ENCODE measurements around the gene MUC4.
A peak's percentile ranks its signal among the peaks of the same experiment; 100 is the strongest.

The MUC4 gene

DNA sequence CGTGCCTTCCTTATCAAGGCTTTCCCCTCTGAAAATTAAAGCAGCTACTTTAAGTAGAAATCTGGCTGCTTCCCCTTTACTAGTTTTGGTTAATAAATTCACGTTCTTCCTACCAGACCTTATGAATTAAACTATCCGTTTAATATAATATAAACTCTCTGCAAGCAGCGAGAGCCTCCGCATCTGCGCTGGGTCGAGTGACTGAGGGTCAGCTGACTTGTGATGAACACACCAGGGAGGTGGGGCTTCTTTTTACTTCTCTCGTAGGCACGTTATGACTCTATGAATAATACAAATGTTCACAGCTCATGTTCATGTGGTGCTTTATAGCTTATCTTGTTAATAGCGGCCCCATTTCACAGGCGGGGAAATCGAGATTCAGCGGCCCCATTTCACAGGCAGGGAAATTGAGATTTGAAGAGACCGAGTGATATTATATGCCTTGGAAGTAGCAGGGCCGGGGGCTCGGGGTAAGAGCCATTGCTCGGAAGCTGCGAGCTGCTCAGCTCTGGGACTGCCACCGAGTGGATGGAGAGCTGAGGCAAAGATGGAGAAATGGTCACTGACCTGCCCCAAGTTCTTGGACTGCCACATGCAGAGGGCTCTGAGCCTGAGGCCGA, 8.3 kb downstream of the MUC4 start:
- DNase-seq (ENCODE audit: low spot score): no peak
- Histone ChIP-seq H3K27ac (no peak overlapping the region), H3K4me3 (peak overlapping the region; percentile 45)
- TF ChIP-seq, protein P1, sequence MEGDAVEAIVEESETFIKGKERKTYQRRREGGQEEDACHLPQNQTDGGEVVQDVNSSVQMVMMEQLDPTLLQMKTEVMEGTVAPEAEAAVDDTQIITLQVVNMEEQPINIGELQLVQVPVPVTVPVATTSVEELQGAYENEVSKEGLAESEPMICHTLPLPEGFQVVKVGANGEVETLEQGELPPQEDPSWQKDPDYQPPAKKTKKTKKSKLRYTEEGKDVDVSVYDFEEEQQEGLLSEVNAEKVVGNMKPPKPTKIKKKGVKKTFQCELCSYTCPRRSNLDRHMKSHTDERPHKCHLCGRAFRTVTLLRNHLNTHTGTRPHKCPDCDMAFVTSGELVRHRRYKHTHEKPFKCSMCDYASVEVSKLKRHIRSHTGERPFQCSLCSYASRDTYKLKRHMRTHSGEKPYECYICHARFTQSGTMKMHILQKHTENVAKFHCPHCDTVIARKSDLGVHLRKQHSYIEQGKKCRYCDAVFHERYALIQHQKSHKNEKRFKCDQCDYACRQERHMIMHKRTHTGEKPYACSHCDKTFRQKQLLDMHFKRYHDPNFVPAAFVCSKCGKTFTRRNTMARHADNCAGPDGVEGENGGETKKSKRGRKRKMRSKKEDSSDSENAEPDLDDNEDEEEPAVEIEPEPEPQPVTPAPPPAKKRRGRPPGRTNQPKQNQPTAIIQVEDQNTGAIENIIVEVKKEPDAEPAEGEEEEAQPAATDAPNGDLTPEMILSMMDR (IDR thresholded peaks at IDR 0.05): no peak

DNA sequence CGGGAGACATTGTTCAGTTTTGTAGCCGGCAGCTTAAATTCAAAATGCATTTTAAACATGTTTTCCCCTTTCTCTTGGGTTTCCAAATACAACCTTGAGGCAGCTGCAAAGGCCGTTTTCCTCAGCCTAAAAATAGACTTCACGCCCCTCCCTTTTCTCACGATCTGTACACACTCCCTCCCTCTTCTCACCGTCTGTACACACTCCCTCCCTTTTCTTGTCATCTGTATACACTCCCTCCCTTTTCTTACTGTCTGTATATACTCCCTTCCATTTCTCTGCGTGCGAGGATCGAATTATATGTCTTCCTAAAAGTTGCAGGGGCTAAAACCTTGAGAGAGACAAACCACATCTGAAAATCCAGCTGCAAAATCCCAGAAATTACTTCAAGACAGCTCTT, 8.9 kb downstream of the MUC4 start:
- DNase-seq (ENCODE audit: low spot score): no peak
- Histone ChIP-seq H3K27ac (no peak overlapping the region), H3K4me3 (peak overlapping the region; percentile 45)
- TF ChIP-seq, protein P1 (IDR thresholded peaks at IDR 0.05): no peak

DNA sequence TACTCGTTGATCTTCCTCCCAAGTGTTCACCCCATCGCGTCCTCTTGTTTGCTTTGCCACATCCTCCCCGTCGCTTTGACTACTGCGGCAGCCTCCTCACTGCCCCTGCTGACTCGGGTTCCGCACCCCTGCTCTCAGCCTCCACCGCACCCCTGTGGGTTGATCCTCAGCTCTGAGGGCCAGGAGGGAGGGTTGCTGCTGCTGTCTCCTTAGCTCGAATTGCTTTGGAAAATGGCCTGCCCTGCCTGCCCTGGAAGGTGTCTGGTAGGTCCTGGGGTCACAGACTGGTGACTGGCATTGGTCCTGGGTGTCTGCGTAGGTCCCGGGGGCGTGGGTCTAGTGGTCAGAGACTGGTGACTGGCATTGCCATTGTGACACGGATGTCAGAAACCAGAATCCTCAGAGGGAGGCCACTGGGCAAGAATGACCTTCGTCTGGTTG, 9.4 kb downstream of the MUC4 start:
- Histone ChIP-seq H3K27ac (no peak overlapping the region), H3K4me3 (peak overlapping the region; percentile 45)
- TF ChIP-seq, protein P1 (IDR thresholded peaks at IDR 0.05): no peak
- DNase-seq (ENCODE audit: low spot score): no peak

DNA sequence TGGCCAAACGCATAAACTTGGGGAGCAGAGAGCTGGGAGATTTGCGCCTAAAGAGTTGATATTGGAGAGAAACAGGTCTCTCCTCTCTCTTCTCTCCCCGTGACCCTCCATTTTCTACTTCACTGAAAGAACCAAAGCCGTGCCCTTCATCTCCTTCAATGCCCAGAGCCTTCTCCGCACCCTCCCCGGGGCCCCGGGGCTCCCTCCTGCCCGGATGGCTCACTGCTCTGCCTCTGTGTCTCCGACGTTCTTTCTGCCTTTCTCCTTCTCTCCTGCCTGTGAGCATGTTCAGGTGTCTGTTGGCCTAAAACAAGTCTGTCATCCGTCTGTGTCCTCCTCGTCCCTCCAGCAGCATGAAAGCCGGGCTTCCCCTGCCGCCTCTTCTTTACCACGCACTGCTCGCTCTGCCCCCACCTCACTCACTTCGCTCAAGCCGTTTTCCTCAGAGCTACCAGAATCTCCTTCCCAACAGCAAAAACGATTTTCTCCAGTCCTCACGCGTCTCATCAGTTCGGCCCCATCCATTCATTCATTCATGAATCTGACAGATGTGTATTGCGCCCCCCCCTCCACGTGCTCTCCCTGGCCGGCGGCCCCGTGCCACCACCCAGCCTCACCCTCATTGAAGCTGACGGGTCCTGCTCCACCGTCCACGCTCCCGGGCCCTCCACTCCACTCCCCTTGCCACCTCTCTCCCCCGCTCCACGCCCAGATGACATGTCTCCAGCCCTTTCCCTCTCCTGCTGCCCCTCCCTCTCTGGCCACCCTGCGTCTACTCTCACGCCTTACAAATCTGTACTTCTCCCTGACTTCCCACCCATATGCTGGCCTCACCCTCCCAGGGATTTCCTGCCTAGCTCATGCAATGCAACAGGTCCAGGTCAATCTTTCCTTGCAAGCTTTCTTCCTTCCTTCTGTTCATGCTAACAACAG, 10.2 kb downstream of the MUC4 start:
- TF ChIP-seq, protein P1 (IDR thresholded peaks at IDR 0.05): no peak
- Histone ChIP-seq H3K27ac (no peak overlapping the region), H3K4me3 (no peak overlapping the region)
- no peak for DNase-seq (ENCODE audit: low spot score)

DNA sequence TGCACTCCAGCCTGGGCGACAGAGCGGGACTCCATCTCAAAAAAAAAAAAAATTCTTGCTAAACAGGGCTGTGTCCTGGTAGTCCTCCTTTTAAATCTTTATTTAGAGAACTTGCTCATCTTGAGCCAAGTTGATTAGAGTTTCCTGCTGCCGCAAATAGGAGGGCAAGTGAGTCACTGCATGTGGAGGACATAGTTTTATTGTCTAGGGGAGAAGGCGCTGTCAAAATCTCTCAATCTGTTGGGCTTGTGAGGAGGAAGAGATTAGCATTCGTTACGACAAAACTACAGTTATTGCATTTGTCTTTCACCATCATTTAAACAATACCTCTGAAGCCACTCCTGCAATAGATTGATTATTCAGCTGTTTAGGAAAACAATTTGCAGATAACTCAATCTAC, 11.5 kb downstream of the MUC4 start:
- DNase-seq (ENCODE audit: low spot score): no peak

DNA sequence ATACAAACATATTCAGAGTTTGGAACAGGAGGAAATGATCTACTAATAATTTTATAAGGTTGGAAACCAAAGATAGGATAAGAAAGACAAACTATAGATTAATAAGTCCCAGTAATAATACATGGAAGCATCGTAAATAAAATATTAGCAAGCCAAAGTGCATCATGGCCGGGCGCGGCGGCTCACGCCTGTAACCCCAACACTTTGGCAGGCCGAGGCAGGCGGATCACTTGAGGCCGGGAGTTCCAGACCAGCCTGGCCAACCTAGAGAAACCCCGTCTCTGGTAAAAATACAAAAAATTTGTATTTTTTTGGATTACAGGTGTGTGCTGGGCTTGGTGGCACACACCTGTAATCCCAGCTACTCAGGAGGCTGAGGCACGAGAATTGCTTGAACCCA, 14.9 kb downstream of the MUC4 start:
- TF ChIP-seq, protein P1 (IDR thresholded peaks at IDR 0.05): no peak
- Histone ChIP-seq H3K27ac (no peak overlapping the region), H3K4me3 (no peak overlapping the region)
- no peak for DNase-seq (ENCODE audit: low spot score)

More for the DNA sequence above, 11.5 kb downstream of the MUC4 start:
- Histone ChIP-seq H3K27ac (no peak overlapping the region), H3K4me3 (no peak overlapping the region)
- TF ChIP-seq, protein P1 (IDR thresholded peaks at IDR 0.05): no peak

Measured in coronary artery (tissue), 2 donors.